ENCODE data around the gene NETO1.

The NETO1 gene

DNA sequence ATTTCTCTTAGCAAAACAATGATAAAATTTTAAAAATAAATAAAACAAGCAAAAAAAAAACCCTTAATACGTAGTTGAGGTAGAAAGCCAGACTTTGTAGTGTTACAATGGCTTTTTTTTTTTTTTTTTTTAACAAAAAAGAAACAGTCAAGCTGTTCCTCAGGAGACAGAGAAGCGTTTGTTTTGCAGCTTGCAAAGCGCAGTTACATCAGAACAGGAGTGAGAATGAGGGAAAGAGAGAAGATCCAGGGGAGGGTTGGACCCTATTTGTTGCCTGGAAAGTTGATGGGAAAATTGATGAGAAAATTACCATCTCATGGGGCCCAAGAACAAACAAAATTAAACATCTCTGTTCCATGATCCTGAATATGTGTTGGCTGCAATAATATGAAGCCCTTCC is 146.5 kb downstream of the NETO1 start:
- DNase-seq = no peak

DNA sequence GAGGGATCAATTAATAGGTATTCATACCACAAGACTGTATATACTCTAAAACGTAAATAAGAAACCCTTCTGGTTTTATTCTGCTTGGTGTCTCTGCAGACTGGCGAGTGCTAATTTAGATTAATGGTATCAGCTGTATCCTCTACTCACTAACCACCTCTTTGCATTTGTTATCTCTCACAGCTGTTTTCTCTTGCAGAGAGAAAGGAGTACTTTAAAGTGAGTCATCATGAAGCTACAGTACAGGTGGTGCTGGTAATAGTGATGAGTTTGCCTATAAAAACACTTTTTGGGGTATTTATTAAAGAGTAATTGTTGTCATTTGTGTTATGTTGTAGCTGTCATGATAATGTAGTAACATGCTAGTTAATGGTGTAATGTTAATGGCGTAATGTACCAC is 147.7 kb downstream of the NETO1 start:
- DNase-seq = no peak

DNA sequence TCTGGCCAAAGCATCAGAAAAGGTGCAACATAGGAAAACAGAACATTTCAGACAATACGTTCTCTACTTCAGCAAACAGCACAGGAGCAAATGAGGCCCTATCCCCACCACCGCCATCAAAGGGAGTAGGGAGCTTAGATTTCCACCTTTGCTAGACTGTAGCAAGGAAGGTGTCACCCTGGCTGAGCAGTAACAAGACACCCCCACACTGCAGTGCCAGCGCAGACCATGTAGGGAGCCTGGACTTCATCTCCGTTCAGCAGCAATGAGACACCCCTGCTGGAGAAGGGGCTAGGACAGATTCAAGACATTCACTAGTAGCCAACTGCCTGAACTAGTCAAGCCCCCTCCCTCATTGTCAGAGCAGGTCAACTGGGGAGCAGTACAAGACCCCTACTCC is 163.6 kb downstream of the NETO1 start:
- DNase-seq = no peak

DNA sequence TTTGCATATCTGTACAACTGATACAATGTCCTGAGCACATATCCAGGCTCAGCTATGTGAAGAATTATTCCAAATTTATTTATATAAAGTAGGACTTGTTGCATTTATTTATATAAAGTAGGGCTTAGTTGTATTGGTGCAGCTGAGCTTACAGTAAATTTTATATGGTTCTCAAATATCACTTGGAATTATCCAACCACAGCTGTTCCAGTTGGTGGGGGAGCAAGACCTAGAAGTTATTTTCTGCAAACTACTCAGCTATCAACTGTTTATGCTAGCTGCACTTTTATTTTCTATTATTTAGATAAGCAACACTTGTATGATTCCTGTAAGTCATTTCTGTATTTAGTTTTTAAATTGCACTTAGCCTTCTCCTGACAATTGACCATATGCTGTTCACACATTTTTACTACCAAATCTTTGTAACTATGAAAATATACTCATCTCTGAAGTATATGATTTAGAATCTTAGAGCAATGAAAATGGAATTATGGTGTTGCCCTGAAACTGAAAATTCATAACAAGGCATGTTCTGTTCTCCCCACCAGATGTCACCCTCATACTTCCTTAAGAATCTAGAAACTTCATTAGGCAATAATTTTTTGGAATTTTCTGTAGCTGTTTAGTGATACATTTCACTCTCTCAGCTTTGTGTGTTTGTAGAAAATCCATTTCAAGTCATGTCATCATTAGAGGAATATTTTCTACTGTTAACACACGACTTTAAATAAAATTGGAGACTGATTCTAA is 166.7 kb downstream of the NETO1 start:
- DNase-seq = no peak

DNA sequence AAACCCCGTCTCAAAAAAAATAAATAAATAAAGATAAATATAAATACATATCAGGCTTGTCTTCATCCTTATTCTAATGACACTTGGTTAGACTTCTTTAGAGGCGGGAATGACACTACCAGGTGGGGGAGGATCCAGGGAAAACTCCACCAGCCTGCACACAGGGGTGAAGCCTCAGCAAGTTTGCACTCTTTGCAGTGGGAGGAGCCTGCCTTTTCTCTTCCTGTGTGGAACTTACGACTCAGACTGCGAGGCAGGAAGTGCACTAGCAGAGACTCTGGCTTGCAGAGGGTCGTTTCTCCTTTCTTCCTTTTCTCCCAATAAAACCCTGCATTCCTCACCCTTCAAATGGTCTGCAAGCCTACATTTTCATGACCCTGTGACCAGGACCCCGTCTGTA is 170.1 kb downstream of the NETO1 start:
- no peak for DNase-seq

DNA sequence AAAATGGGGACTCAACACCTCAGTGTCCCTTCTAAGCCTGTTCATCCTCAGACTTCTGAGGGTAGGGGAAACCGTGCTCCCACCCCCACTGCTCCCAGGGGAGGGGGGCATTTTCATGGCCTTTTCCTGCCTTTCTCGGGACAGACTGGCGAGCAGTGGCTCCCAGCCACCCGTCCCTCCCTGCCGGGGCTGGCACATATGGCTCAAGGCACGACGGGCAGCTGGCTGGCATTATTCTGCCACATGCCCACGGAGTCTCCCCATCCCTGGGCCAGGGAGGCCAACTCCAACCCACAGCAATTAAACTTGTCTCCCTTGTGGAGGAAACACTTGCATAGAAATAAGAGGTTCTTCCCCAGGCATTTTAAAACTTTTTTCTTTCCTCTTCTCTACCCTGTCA is 175.2 kb downstream of the NETO1 start:
- DNase-seq = no peak
